HEK293T (cell line): ENCODE results near the gene CHAF1A.

Source experiments
- CTCF ChIA-PET: fragments of 350-600 bp; formaldehyde crosslinking; extraction: SDS; loops from one replicate; lab custom pipeline; 2021; ENCODE audit warnings: antibody characterized with exemption, inconsistent platforms; lab: Yijun Ruan, JAX
- POLR2A ChIA-PET: fragments of 350-600 bp; formaldehyde crosslinking; extraction: SDS; loops from one replicate; lab custom pipeline; 2020; ENCODE audit warnings: antibody characterized with exemption, inconsistent platforms; lab: Yijun Ruan, JAX
- DNase-seq: peaks from one replicate; pipeline ENCODE4 v3.0.0; 2012; ENCODE audit warnings: mixed read lengths; ENCODE audit errors: extremely low spot score
- ARNT ChIP-seq: fragments of 450-650 bp; IDR thresholded peaks from 2 replicates; pipeline ENCODE4 v1.6.1; 2017; ENCODE audit warnings: mild to moderate bottlenecking
- BHLHE40 ChIP-seq: fragments of 450-650 bp; IDR thresholded peaks from 2 replicates; pipeline ENCODE4 v1.6.1; 2016; ENCODE audit warnings: mild to moderate bottlenecking, moderate library complexity, borderline replicate concordance
- CTBP1 ChIP-seq: fragments of 450-650 bp; IDR thresholded peaks from 2 replicates; pipeline ENCODE4 v1.6.1; 2016; ENCODE audit warnings: borderline replicate concordance
- ELF4 ChIP-seq: fragments of 450-650 bp; IDR thresholded peaks from 2 replicates; pipeline ENCODE4 v1.6.1; 2017; ENCODE audit warnings: antibody characterized with exemption
- FOXA1 ChIP-seq: fragments of 450-650 bp; IDR thresholded peaks from 2 replicates; pipeline ENCODE4 v1.6.1; 2016; ENCODE audit warnings: mild to moderate bottlenecking
- FOXK2 ChIP-seq: fragments of 450-650 bp; IDR thresholded peaks from 2 replicates; pipeline ENCODE4 v1.6.1; 2016; ENCODE audit warnings: mild to moderate bottlenecking
- FOXM1 ChIP-seq: fragments of 450-650 bp; IDR thresholded peaks from 2 replicates; pipeline ENCODE4 v1.6.1; 2017; ENCODE audit warnings: mild to moderate bottlenecking, borderline replicate concordance
- HDGF ChIP-seq: fragments of 450-650 bp; IDR thresholded peaks from 2 replicates; pipeline ENCODE4 v1.6.1; 2017; ENCODE audit warnings: antibody characterized with exemption, borderline replicate concordance
- L3MBTL2 ChIP-seq: fragments of 450-650 bp; conservative IDR thresholded peaks from 2 replicates; pipeline ENCODE4 v1.6.1; 2016; ENCODE audit warnings: mild to moderate bottlenecking
- LEF1 ChIP-seq: fragments of 450-650 bp; IDR thresholded peaks from 2 replicates; pipeline ENCODE4 v1.6.1; 2017; ENCODE audit warnings: mild to moderate bottlenecking, borderline replicate concordance
- NFRKB ChIP-seq: fragments of 450-650 bp; IDR thresholded peaks from 2 replicates; pipeline ENCODE4 v1.6.1; 2016; ENCODE audit warnings: mild to moderate bottlenecking, moderate library complexity
- SP1 ChIP-seq: fragments of 450-650 bp; IDR thresholded peaks from 2 replicates; pipeline ENCODE4 v1.6.1; 2017
- SUZ12 ChIP-seq: fragments of 450-650 bp; IDR thresholded peaks from 2 replicates; pipeline ENCODE4 v1.6.1; 2016; ENCODE audit warnings: mild to moderate bottlenecking
- TARDBP ChIP-seq: fragments of 450-650 bp; IDR thresholded peaks from 2 replicates; pipeline ENCODE4 v1.6.1; 2016
- ZNF384 ChIP-seq: fragments of 450-650 bp; IDR thresholded peaks from 2 replicates; pipeline ENCODE4 v1.6.1; 2016
- TF ChIP-seq, protein P1 (sequence below): fragments of 450-650 bp; IDR thresholded peaks from 2 replicates; pipeline ENCODE4 v1.6.1; 2016

Gene CHAF1A

DNA sequence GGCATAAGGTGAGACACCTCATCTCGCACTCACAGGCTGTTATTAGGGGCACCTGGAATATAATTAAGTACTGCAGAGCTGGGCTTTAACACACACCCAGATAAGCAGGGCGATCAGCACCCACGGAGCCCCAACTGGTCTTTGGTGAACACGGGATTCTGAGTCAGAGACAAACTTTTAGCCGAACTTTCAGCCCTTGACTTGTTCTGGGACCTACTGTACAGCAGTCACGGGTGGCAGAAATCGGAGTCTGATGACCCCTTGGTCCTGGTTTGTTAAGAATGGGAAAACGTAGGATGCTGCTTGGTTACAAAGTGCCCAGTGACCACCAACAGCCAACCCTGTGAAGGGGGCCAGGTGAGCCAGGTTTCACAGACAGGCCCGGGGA is 11.1 kb upstream of the CHAF1A start:
- TF ChIP-seq LEF1 (no peak), ARNT (no peak), FOXM1 (no peak)
- no peak for DNase-seq
- ChIA-PET POLR2A (interaction anchor here (1.0 to 1.2 kb wide), 3 partner anchors 28 to 49 kb away, joined by 3 to 4 read pairs (median 3); no protein-coding TSS in a partner anchor), CTCF (interaction anchor here (1.5 kb wide), 1 partner anchor 9 kb away, joined by 4 read pairs; the partner anchor contains the start of gene SH3GL1)

DNA sequence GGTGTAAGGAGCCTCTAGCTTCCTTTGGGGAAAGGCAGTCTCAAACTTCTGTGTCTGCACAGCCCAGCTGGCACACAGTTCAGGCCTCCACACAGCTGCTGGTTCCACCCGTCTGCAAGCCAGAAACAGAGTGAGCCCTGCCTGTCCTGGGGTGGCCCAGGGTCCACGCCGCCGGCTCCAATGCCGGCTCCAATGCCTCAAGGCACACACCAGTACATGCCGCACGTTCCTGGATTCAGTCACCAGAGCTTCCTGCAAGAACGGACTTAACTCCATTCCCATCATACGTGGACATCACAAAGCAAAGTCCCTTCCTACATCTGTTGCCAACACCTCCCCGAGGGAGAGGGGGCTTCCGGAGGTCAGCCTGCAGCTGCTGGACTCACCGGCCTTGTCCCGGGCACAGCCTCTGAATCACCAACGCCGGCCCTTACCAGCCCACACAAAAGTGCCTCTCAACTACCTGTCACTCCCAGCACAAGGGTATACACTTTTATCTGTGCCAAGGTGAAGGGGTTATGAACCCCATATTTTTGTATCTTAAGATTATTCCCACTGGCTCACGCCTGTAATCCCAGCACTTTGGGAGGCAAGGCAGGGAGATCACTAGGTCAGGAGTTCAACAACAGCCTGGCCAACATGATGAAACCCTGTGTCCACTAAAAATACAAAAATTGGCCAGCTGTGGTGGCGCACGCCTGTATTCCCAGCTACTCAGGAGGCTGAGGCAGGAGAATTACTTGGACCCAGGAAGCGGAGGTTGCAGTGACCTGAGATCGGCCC is 10.5 kb upstream of the CHAF1A start:
- DNase-seq = no peak
- POLR2A ChIA-PET = interaction anchor here (1.0 to 1.1 kb wide), 2 partner anchors 29 to 37 kb away, joined by 3 to 4 read pairs; no protein-coding TSS in a partner anchor
- CTCF ChIA-PET = interaction anchor here (1.5 kb wide), 1 partner anchor 8 kb away, joined by 4 read pairs; the partner anchor contains the start of gene SH3GL1
- TF ChIP-seq L3MBTL2 (no peak), SP1 (no peak)

DNA sequence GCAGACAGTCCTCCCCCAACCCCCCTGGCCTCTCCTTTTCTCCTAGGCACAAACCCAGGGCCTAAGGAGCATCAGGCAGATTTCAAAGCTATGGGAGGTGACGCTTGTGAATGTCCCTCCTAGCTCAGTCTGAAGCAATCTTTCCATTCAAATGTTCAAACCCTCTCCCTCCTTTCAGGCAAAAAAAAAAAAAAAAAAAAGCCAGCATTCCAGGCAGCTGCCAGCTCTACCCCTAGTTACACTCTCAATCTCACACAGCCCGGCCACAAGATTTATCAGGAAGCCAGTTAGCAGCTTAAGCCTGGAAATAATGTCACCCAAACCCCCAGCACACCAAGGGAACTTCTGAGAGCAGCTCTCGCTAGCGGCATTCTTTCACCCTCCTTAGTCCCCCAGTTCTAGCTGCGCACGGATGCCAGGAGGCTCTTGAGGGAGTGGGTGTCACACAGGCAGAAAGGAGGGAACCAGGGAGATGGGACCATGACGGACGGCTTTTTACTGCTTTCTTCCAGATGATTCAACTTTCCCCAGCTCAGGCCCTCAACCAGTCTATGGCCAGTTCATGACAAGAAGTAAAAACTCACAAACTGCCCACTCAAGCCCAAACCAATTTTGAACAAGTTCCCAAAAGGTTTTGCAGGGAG is 8.4 kb upstream of the CHAF1A start:
- ChIA-PET CTCF (interaction anchor here (0.6 to 1.5 kb wide), 3 partner anchors 18 to 909 kb away, joined by 3 to 5 read pairs (median 4); no protein-coding TSS in a partner anchor), POLR2A (interaction anchor here (0.9 to 2.3 kb wide), 2 partner anchors 8 to 51 kb away, joined by 4 to 12 read pairs; partner anchors contain the start of genes CHAF1A and MPND)
- no peak for DNase-seq
- TF ChIP-seq ZNF384 = peak; percentile 60
- TF ChIP-seq FOXM1 = no peak

DNA sequence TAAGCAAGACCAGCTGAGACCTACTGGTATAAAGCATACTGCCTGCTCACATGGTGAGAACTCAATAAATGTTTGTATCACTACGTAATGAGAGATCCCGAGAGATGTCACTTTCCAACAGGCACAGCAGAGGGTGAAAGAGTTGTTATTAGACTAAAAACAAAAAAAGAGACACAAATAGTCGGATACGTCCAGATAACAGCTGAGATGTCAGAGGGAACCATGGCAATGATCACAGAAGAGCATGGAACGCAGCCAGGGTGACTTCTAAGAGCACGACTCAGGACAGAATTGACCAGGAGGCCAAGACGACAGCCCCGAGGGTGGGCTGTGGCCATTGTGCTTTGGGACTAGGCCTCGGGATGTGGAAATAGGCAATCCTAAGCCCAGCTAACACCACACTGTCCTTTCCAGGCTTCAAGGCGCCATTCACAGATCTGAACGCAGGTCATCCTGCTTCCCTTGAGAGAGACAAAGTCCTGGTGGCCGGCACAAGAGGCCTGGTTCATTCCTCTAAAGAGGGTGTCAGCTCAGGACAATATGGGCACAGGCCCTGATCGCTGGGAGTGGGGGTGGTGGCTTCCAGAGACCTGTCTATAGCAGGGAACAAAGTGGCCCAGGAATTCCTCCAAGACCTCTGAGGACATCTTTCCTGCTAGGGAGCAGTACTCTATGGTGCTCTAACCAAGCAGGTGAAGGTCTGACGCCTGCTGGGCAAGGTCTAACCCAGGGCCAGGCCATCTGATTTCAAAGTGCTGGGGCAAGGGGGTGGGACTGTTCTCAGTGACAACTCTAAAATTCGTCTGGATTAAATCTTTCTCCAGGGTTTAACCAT is 5.3 kb upstream of the CHAF1A start:
- ChIA-PET CTCF (no interaction called here), POLR2A (no interaction called here)
- DNase-seq = no peak
- TF ChIP-seq TARDBP (no peak), LEF1 (no peak), FOXM1 (no peak), ELF4 (no peak), HDGF (no peak), ZNF384 (no peak), BHLHE40 (no peak), L3MBTL2 (no peak), CTBP1 (no peak), FOXA1 (no peak), NFRKB (no peak), FOXK2 (no peak), SP1 (no peak), SUZ12 (no peak), ARNT (no peak)
- TF ChIP-seq, protein P1, sequence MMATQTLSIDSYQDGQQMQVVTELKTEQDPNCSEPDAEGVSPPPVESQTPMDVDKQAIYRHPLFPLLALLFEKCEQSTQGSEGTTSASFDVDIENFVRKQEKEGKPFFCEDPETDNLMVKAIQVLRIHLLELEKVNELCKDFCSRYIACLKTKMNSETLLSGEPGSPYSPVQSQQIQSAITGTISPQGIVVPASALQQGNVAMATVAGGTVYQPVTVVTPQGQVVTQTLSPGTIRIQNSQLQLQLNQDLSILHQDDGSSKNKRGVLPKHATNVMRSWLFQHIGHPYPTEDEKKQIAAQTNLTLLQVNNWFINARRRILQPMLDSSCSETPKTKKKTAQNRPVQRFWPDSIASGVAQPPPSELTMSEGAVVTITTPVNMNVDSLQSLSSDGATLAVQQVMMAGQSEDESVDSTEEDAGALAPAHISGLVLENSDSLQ = no peak

DNA sequence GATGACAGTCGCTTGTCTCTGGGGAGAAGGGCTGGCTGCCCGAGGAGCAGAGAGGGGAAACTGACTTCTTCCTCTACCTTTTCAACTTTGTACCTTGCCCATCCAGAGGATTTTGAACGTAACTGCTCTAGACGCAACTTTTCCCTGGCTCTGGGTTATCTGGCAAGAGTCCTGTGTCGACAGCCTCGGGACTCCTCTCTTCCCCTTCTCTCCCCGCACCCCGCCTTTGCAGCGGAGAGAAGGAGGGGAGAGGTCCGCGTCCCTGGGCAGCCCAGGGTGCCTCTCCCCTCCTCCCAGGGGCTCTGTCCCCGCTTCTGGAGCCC is 2.7 kb upstream of the CHAF1A start:
- no peak for DNase-seq
- no peak for TF ChIP-seq TARDBP
- no peak for TF ChIP-seq FOXK2
- no peak for TF ChIP-seq ARNT
- TF ChIP-seq L3MBTL2 = no peak
- no peak for TF ChIP-seq CTBP1
- no peak for TF ChIP-seq BHLHE40
- no peak for TF ChIP-seq HDGF
- POLR2A ChIA-PET = no interaction called here
- CTCF ChIA-PET = interaction anchor here (0.6 to 1.4 kb wide), 9 partner anchors 8 to 133 kb away, joined by 3 to 13 read pairs (median 3); no protein-coding TSS in a partner anchor

DNA sequence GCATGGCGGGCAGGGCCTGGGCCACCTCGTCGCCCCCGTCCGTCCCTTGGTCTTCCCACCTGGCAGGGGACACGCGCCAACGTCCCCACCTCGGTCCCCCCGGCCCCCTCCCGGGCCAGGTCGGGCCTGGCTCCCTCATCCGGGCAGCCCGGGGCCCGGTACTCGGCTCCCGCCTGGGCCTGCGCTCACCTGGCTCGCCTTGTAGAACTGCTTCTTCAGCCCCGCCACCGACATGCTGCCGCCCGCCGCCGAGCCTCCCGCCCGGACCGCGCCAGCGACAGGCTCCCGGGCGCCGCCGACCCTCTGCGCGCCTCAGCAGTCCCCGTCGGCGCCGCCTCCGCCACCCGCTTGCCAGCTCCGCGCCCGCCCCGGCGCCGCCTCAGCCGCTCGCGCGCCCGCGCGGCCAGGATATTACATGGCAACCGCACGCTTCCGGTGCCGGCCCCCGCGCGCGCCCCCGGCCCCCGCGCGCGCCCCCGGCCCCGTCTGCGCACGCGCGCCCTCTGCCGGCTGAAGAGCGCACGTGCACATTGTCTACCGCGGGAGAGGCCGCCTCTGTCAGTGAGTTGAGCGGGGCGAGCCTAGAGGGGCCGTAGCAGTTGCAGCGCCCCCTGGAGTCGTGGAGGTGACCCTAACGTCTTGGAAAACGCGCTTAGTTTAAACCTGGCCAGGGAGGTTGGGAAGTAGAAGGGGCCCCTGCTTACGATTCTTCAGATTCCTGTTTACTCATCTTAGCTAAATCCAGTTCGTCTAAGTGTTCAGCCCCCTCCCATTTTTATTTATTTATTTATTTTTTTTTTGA is 2.1 kb upstream of the CHAF1A start, which contains the start of gene SH3GL1:
Gene SH3GL1 (minus strand): TSS at position 413 of the 802 bp plus-strand sequence. CDS start 179 bp downstream, at position 234.
- TF ChIP-seq CTBP1 (no peak), ZNF384 (no peak), SUZ12 (no peak), BHLHE40 (no peak), FOXA1 (no peak), FOXK2 (no peak), FOXM1 (peak; percentile 56; the same call in 1 of the 2 replicates), HDGF (no peak), TARDBP (no peak), L3MBTL2 (no peak), LEF1 (no peak), SP1 (no peak), ARNT (peak; percentile 65)
- TF ChIP-seq, protein P1 = no peak
- DNase-seq = peak; percentile 89
- ChIA-PET POLR2A (interaction anchor here (0.7 kb wide), 1 partner anchor 23 kb away, joined by 5 read pairs; no protein-coding TSS in a partner anchor), CTCF (interaction anchor here (0.6 to 1.4 kb wide), 9 partner anchors 9 to 133 kb away, joined by 3 to 13 read pairs (median 3); no protein-coding TSS in a partner anchor)
